ENCODE measurements around the gene NPM1. TPM values are rescaled to one million over a fixed set of nuclear protein-coding genes. Genes with fewer than 3 reads are reported as not detected.
"Not testable (repeated sequence)": the region's sequence is repeated elsewhere in the genome, so short reads cannot be mapped to it uniquely, and the experiment has no call there.

NPM1 gene
- total RNA-seq, 1 experiment from 2014 or later = 4,548 TPM

DNA sequence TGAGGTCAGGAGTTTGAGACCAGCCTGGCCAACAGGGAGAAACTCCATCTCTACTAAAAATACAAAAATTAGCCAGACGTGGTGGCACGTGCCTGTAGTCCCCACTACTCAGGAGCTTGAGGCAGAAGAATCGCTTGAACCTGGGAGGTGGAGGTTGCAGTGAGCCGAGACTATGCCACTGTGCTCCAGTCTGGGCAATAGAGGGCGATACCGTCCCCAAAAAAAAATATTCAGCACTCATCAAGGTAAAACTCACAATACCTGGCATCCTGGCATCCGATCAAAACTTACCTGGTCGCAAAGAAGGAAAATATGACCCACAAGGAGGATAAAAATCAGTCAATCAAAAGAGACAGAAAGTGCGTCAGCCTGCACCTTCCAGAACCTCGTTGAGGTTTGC is 16.8 kb upstream of the NPM1 start:
- H3K4me3 Mint-ChIP-seq (ENCODE audit: unreplicated experiment); H3K27ac Mint-ChIP-seq (ENCODE audit: low read depth, unreplicated experiment); H3K9me3 Mint-ChIP-seq (ENCODE audit: unreplicated experiment); H3K4me1 Mint-ChIP-seq (ENCODE audit: insufficient read depth, unreplicated experiment); POLR2A ChIA-PET; H3K27me3 Mint-ChIP-seq (ENCODE audit: insufficient read depth, unreplicated experiment); intact Hi-C loops (cut with micrococcal nuclease); BruUV-seq (replicated peaks); H3K36me3 Mint-ChIP-seq (ENCODE audit: insufficient read depth, unreplicated experiment): not testable (repeated sequence)
- CTCF ChIA-PET = interaction anchor here (0.7 to 1.1 kb wide), 3 partner anchors 29 to 544 kb away, joined by 3 to 4 read pairs (median 3); no protein-coding TSS in a partner anchor
- TF ChIP-seq, protein P1, sequence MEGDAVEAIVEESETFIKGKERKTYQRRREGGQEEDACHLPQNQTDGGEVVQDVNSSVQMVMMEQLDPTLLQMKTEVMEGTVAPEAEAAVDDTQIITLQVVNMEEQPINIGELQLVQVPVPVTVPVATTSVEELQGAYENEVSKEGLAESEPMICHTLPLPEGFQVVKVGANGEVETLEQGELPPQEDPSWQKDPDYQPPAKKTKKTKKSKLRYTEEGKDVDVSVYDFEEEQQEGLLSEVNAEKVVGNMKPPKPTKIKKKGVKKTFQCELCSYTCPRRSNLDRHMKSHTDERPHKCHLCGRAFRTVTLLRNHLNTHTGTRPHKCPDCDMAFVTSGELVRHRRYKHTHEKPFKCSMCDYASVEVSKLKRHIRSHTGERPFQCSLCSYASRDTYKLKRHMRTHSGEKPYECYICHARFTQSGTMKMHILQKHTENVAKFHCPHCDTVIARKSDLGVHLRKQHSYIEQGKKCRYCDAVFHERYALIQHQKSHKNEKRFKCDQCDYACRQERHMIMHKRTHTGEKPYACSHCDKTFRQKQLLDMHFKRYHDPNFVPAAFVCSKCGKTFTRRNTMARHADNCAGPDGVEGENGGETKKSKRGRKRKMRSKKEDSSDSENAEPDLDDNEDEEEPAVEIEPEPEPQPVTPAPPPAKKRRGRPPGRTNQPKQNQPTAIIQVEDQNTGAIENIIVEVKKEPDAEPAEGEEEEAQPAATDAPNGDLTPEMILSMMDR (IDR thresholded peaks at IDR 0.05; ENCODE audit: unreplicated experiment) = peak; percentile 32
- peak; percentile 38 for DNase-seq (ENCODE audit: unreplicated experiment)

DNA sequence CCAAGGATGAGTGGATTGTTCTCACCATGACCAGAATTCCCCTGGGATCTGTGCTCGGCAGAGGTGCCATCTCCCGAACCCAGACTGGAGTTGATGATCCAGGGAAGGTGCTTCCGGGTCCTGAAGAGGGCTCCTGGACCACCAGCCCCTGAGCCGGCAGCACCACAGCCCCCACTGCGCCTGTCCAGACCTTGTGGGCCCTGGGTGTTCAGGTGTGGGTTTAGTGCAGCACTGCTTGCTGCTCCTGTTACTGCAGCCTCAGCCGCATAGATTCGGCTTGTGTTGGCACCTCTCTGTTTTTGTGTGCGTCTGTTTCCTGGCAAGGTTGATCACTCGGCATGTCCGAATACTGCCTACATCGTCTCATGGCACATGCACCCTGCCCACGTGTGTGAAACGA is 16.3 kb upstream of the NPM1 start:
- Mint-ChIP-seq H3K4me1 (ENCODE audit: insufficient read depth, unreplicated experiment) (no peaks in the 10 kb centered on the region), H3K27ac (ENCODE audit: low read depth, unreplicated experiment) (no peak overlapping the region), H3K36me3 (ENCODE audit: insufficient read depth, unreplicated experiment) (no peaks in the 10 kb centered on the region), H3K9me3 (ENCODE audit: unreplicated experiment) (no peaks in the 10 kb centered on the region), H3K4me3 (ENCODE audit: unreplicated experiment) (no peak overlapping the region), H3K27me3 (ENCODE audit: insufficient read depth, unreplicated experiment) (no peaks in the 10 kb centered on the region)
- CTCF ChIA-PET = interaction anchor here (0.7 to 0.8 kb wide), 2 partner anchors 219 to 1478 kb away, joined by 3 read pairs; no protein-coding TSS in a partner anchor
- no peak for DNase-seq (ENCODE audit: unreplicated experiment)
- no TSS peak for BruUV-seq (replicated peaks)
- POLR2A ChIA-PET = interaction anchor here (1.2 kb wide), 1 partner anchor 15 kb away, joined by 3 read pairs; no protein-coding TSS in a partner anchor
- TF ChIP-seq, protein P1 (IDR thresholded peaks at IDR 0.05; ENCODE audit: unreplicated experiment) = no peak
- intact Hi-C loops (cut with micrococcal nuclease) = no loop called here

DNA sequence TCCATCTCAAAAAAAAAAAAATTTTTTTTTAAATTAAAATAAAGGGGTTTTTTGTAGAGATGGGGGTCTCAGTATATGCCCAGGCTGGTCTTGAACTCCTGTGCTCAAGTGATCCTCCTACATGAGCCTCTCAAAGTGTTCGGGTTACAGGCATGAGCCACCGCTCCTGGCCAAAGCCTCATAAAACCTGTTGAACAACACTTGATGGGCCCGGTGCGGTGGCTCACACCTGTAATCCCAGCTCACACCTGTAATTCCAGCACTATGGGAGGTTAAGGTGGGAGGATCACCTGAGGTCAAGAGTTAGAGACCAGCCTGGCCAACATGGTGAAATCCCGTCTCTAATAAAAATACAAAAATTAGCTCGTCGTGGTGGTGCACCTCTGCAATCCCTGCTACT is 7.7 kb upstream of the NPM1 start:
- Mint-ChIP-seq H3K4me1 (ENCODE audit: insufficient read depth, unreplicated experiment) (peaks cover 3% of the 10 kb centered on the region), H3K36me3 (ENCODE audit: insufficient read depth, unreplicated experiment) (no peaks in the 10 kb centered on the region)
- intact Hi-C loops (cut with micrococcal nuclease) = no loop called here

DNA sequence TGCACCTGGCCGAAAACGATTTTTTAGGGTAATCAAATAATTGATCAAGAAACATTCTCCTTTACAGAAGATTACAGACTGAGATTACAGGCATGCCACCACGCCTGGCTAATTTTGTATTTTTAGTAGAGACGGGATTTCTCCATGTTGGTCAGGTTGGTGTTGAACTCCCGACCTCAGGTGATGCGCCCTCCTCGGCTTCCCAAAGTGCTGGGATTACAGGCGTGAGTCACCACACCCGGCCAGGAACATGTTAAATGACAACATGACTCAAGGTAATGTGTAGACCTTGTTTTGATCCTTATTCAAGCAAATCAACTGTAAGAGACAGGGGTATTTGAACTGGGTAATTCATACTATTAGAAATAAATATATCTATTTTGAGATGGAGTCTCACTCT is 3.2 kb upstream of the NPM1 start:
- peak; percentile 38 for DNase-seq (ENCODE audit: unreplicated experiment)
- BruUV-seq (replicated peaks); H3K4me3 Mint-ChIP-seq (ENCODE audit: unreplicated experiment); H3K9me3 Mint-ChIP-seq (ENCODE audit: unreplicated experiment); intact Hi-C loops (cut with micrococcal nuclease); H3K27ac Mint-ChIP-seq (ENCODE audit: low read depth, unreplicated experiment); POLR2A ChIA-PET; H3K27me3 Mint-ChIP-seq (ENCODE audit: insufficient read depth, unreplicated experiment); H3K4me1 Mint-ChIP-seq (ENCODE audit: insufficient read depth, unreplicated experiment); CTCF ChIA-PET: not testable (repeated sequence)
- peaks cover 24% of the 10 kb centered on the region for H3K36me3 Mint-ChIP-seq (ENCODE audit: insufficient read depth, unreplicated experiment)

More for the DNA sequence above, 7.7 kb upstream of the NPM1 start:
- ChIA-PET CTCF (interaction anchor here (0.6 to 1.7 kb wide), 3 partner anchors 13 to 42 kb away, joined by 3 to 9 read pairs (median 6); no protein-coding TSS in a partner anchor), POLR2A (interaction anchor here (0.6 kb wide), 1 partner anchor 8 kb away, joined by 3 read pairs; no protein-coding TSS in a partner anchor)
- DNase-seq (ENCODE audit: unreplicated experiment) = no peak
- Mint-ChIP-seq H3K27me3 (ENCODE audit: insufficient read depth, unreplicated experiment) (no peaks in the 10 kb centered on the region), H3K4me3 (ENCODE audit: unreplicated experiment) (no peak overlapping the region), H3K9me3 (ENCODE audit: unreplicated experiment) (no peaks in the 10 kb centered on the region), H3K27ac (ENCODE audit: low read depth, unreplicated experiment) (no peak overlapping the region)
- BruUV-seq (replicated peaks) = no TSS peak
- TF ChIP-seq, protein P1 (IDR thresholded peaks at IDR 0.05; ENCODE audit: unreplicated experiment) = no peak

DNA sequence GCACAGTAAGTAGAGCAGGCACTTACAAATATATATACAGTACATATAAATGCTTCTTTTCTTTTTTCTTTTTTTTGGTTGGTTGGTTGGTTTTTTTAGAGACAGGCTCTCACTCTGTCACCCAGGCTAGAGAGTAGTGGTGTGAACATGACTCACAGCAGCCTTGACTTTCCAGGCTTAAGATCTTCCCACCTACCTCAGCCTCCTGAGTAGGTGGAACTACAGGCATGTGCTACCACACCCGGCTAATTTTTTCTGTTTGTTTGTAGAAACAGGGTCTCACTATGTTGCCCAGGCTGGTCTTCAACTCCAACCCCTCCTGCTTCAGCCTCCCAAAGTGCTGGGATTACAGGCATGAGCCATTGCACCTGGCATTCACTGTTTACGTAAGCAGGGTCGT is 2.6 kb upstream of the NPM1 start:
- H3K27me3 Mint-ChIP-seq (ENCODE audit: insufficient read depth, unreplicated experiment); CTCF ChIA-PET; H3K27ac Mint-ChIP-seq (ENCODE audit: low read depth, unreplicated experiment); H3K9me3 Mint-ChIP-seq (ENCODE audit: unreplicated experiment); H3K4me3 Mint-ChIP-seq (ENCODE audit: unreplicated experiment); BruUV-seq (replicated peaks); intact Hi-C loops (cut with micrococcal nuclease): not testable (repeated sequence)
- H3K4me1 Mint-ChIP-seq (ENCODE audit: insufficient read depth, unreplicated experiment) = peaks cover 13% of the 10 kb centered on the region
- POLR2A ChIA-PET = interaction anchor here (0.6 to 1.4 kb wide), 2 partner anchors 10 to 11 kb away, joined by 3 to 4 read pairs; no protein-coding TSS in a partner anchor
- H3K36me3 Mint-ChIP-seq (ENCODE audit: insufficient read depth, unreplicated experiment) = peaks cover 30% of the 10 kb centered on the region
- DNase-seq (ENCODE audit: unreplicated experiment) = peak; percentile 69
